ENCODE measurements around the gene BMPER.
"Not testable (repeated sequence)": the region's sequence is repeated elsewhere in the genome, so short reads cannot be mapped to it uniquely, and the experiment has no call there.

Gene BMPER

GRCh38 chr7:34145603-34146002, 240.3 kb downstream of the BMPER start:
- no peak for FAIRE-seq

- no peak for FAIRE-seq
Measured at GRCh38 chr7:34153656-34154270, 248.4 kb downstream of the BMPER start.

GRCh38 chr7:34155220-34155908, 250.0 kb downstream of the BMPER start:
- no peak for FAIRE-seq

GRCh38 chr7:34156336-34156735, 251.0 kb downstream of the BMPER start:
- no peak for FAIRE-seq

- FAIRE-seq = no peak
Measured at GRCh38 chr7:34157137-34157536, 251.8 kb downstream of the BMPER start.

GRCh38 chr7:34158368-34159153, 253.2 kb downstream of the BMPER start:
- no peak for FAIRE-seq

GRCh38 chr7:34160261-34160752, 255.0 kb downstream of the BMPER start:
- FAIRE-seq = no peak

- FAIRE-seq = no peak
Measured at GRCh38 chr7:34162027-34162565, 256.8 kb downstream of the BMPER start.

- FAIRE-seq = no peak
Measured at GRCh38 chr7:34162677-34163076, 257.3 kb downstream of the BMPER start.

- FAIRE-seq = no peak
Measured at GRCh38 chr7:34163956-34164355, 258.6 kb downstream of the BMPER start.

GRCh38 chr7:34165466-34165865, 260.1 kb downstream of the BMPER start:
- no peak for FAIRE-seq

- no peak for FAIRE-seq
Measured at GRCh38 chr7:34165927-34166550, 260.7 kb downstream of the BMPER start.

GRCh38 chr7:34168013-34168412, 262.7 kb downstream of the BMPER start:
- FAIRE-seq = no peak

GRCh38 chr7:34174688-34175616, 269.6 kb downstream of the BMPER start:
- not testable (repeated sequence) for FAIRE-seq

- FAIRE-seq = no peak
Measured at GRCh38 chr7:34175837-34176236, 270.5 kb downstream of the BMPER start.

GRCh38 chr7:34177476-34177875, 272.1 kb downstream of the BMPER start:
- FAIRE-seq = no peak

GRCh38 chr7:34181271-34181958, 276.1 kb downstream of the BMPER start:
- FAIRE-seq = no peak

GRCh38 chr7:34184466-34184865, 279.1 kb downstream of the BMPER start:
- FAIRE-seq = no peak

GRCh38 chr7:34187798-34188307, 282.5 kb downstream of the BMPER start:
- FAIRE-seq = no peak

- FAIRE-seq = no peak
Measured at GRCh38 chr7:34189031-34189430, 283.7 kb downstream of the BMPER start.

- no peak for FAIRE-seq
Measured at GRCh38 chr7:34190299-34190698, 285.0 kb downstream of the BMPER start.

All from G401.6 (cell line).